HG03108 (cell line): ENCODE results near the gene NYNRIN.

Source experiments
- ATAC-seq: cut with Tn5 transposase; IDR thresholded peaks from one replicate; pipeline ENCODE4 v1.9.1; 2021; ENCODE audit warnings: moderate library complexity; ENCODE audit not compliant: unreplicated experiment

NYNRIN gene

GRCh38 chr14:24390701-24391468, 7.9 kb upstream of the NYNRIN start:
- no peak for ATAC-seq

- ATAC-seq, result no peak
Observed at GRCh38 chr14:24392325-24393091, 6.3 kb upstream of the NYNRIN start.

DNA sequence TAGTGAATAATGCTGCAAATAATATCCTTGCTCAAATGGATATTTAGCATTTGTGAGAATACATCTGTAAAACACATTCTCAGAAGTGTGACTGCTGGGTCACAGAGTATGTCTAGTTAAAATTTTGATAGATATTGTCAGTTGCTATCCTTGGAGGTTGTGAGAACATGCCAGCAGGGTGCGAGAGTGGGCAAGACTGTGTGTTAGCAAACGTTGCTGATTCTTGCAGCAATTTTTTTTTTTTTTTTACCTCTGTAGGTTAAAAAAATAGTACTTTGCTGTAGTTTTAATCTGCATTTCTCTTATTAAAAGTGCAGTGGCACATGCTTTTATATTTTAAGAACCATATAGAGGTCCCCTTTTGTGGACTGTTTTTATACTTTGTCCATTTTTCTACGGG, 4.5 kb upstream of the NYNRIN start:
- no peak for ATAC-seq

- ATAC-seq, result no peak
Observed at GRCh38 chr14:24395609-24396582, 2.9 kb upstream of the NYNRIN start.

DNA sequence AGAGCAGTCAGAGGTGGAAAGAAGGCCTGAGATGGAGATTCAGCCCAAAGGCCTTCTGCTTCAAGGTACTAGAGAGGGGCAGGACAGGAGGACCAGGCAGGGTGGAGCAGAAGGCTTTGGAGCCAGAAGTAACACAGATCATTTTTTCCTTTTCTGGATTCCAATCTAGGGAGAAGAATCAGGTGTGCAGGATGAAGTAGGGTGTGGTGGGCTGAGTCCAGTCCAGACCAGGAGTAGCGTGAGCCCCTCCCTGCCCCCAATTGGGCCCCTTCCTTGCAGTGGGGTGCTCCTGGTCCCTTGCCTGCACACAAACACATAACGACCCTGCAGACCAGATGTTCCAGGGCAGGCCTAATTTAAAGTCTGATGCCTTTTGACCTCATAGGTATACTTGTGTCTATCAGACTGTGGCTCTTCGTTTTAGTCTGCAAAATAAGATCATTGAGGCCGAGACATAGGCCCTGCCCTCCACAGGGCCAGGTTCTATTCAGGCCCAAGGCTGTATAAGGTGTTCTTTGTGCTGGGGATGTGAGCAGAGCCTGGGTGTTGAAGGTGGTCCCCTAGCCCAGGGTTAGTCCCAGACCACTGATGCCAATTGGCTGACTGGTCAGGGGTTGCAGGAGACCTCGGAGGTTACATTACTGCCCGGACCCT, 1.0 kb upstream of the NYNRIN start:
- ATAC-seq, result no peak

- no peak for ATAC-seq
Observed at GRCh38 chr14:24398293-24398652, 530 bp upstream of the NYNRIN start.

DNA sequence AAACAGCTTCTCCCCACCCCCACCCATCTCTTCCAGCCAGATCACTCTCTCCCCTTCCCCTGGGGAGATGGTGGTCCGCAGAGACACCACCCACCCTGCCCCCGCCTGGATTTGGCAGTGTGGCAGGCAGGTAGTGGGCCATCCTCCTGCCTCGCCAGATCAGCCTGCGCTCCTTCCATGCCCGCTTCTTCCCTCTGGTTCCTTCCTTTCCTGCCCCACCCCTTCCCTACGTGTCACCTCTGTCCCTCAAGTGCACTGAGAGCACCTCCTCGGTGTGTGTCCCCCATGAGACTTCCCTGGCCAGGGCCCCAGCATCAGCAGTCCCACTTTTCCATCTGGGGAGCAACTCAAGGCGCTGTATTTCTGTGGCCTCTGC, 632 bp downstream of the NYNRIN start:
- ATAC-seq, result no peak

DNA sequence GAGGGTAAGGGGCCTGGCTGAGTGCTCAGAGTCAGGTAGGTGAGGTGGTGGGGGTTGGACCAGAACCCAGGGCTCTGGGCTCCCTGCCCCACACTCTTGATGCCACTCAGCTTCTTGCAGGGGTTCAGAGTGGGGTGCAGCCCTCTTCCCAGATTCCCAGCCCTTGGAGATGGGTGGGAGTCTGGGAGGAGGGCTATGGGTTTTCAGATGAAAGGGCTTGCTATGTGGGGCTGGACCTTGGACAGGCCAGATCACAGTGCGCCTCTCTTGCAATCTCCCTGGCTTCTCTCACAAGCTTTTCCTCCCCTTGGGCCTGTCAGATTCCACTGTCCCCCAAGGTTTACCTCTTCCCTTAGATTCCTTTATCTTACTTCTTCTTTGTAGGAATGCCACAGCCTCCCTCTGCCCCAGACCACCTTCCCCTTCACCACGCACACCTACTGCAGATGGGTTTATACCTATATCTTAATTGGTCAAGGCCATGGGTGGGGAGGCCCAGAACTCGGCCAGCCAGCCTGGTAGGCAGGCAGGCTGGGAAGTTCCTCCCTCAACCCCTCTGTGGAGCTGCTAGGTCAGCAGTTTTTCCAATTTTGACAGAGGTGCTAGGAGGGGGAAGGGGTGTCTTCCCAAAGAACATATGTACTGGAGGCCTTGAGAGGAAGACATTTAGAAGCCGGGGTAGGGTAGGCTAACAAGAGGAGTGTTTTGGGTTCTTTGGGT, 1.4 kb downstream of the NYNRIN start:
- no peak for ATAC-seq

GRCh38 chr14:24401810-24402702, 3.3 kb downstream of the NYNRIN start:
- no peak for ATAC-seq

DNA sequence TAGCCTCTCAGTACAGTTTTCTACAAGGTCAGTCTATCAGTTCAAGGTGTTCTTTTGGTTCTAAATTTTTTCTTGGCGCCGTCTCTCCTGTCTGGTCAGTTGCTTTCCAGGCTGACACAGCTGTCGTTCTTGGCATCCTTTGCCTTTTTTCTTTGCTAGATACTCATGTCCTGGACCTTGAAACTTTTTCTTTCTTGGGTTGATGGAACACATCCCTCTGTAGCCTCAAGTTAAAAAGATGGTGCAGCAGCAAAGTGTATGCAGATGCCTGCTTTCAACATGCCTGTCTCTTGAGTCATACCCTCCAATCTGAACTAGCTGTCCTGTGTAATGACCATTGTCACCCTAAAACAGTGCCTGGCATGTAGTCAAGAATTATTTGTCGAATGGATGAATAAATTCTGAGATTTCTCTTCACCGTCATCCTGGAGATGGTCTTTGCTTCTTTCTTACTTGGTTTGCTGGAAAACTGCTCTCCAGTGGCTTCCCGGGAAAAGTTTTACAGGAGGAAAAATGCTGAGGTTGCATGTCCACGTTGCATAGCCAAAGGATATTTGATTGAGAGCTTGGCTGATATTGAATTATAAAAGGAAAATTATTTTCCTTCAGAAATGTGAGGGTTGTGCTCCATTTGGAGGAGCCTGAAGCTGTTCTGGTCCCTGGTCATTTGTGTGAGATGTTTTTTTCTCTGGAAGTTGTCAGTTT, 4.6 kb downstream of the NYNRIN start:
- no peak for ATAC-seq

DNA sequence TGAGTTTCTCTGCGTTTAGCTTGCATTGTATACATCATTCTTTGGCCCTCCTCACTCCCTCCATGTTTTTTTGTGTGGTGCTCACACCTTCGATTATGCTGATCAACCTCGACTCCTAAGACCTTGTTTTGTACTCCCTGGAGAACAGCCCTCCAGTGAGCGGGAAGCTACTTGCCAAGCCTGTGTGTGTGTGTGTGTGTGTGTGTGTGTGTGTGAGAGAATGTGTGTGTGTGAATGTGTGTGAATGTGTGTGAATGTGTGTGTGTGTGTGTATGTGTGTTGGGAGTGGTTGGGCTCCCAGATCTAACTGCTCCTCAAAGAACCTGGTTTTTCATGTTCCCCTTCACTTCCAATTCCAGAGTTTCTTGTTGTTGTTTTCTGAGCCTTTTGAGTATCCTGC, 6.0 kb downstream of the NYNRIN start:
- no peak for ATAC-seq

GRCh38 chr14:24406416-24406815, 7.6 kb downstream of the NYNRIN start:
- ATAC-seq, result no peak

- ATAC-seq, result no peak
Observed at GRCh38 chr14:24407608-24408325, 9.0 kb downstream of the NYNRIN start.

DNA sequence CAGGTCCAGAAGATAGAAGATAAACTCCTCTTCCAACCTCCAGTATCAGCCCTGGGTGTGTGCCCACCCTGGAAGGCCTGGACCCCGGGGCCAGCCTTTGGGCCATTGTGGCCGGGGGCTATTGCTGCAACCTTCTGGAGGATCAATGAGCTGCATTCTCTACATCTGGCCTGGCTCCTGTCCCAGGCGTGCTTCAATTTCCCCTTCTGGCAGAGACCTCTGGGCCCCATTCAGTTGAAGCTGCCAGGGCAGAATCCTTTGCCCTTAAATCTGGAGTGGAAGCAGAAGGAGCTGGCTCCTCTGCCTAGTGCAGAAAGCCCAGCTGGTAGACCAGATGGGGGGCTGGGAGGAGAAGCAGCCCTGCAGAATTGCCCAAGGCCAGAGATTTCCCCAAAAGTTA, 10.0 kb downstream of the NYNRIN start:
- ATAC-seq, result no peak

DNA sequence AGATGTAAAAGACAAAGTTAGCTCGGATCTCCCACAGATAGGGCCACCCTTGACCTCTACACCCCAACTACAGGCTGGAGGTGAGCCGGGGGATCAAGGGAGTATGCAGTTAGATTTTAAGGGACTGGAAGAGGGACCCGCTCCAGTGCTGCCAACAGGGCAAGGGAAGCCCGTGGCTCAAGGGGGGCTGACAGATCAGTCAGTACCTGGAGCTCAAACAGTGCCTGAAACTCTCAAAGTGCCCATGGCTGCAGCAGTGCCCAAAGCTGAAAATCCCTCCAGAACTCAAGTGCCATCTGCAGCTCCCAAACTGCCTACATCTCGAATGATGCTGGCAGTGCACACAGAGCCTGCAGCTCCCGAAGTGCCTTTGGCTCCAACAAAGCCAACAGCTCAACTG, 10.4 kb downstream of the NYNRIN start:
- ATAC-seq, result no peak

GRCh38 chr14:24409956-24410355, 11.2 kb downstream of the NYNRIN start:
- ATAC-seq, result no peak

DNA sequence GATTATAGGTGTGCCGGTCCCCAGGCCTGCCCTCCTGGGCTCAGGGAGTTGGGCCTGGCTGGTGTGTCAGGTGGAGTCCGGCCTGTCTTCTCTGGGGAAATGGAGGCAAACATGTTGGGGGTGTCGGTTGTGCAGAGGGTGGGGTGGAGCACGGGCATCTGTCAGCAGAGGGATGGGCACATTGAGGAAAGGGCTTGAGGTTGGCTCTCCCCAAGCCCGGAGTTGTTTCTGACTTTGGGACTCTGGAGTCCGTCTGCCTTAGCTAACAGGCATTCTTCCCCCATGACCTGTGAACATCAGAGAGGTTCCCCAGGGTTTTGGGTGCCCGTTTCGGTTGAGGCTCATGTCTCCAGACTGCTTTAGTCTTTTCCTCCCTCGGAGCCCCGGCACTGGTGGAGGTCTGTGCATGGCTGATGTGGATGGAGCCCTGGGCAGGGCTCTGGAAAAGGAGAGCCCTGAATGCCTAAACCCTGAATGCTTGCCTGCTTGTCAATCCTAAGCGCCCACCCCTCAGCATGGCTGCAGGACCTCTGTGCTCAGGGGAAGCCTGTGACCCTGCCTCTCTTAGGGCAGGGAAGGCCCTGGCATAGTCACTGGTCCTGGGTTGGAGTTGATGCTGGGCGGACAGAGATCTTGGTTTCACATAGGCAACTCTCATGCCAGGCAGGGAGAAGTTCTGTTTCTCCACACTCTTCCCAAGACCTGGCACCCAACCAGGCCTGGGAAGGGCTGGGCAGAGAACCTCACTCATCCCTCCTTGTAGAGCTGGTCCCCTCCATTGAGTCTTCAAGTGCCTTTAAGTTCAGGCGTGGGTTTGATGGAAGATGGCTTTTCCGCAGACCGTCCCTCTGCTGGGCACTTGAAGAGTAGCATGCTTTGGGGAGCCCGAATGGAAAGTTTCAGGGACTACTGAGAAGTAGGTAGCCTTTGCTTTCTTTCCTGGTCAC, 12.9 kb downstream of the NYNRIN start:
- no peak for ATAC-seq
